Stromal cell of bone marrow (primary cell): ENCODE measurements around the gene POU6F2.
"Not testable (repeated sequence)": the region's sequence is repeated elsewhere in the genome, so short reads cannot be mapped to it uniquely, and the experiment has no call there.

Experiments used
- DNase-seq: peaks from one replicate; pipeline ENCODE4 v3.0.0-alpha.2; 2012; ENCODE audit warnings: low read depth

The POU6F2 gene

DNA sequence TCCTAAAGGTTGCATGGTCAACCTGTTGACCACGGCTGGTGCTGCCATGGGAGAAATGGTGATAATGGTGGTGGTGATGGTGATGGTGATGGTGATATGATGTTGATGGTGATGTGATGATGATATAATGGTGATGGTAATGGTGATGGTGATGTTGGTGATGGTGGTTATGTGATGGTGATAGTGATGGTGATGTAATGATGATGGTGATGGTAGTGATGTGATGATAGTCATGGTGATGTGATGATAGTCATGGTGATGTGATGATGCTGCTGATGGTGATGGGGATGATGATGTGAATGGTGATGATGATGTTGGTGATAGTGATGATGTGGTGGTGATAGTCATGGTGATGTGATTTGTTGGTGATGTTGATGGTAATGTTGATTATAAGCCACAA, 23.9 kb downstream of the POU6F2 start:
- DNase-seq = no peak

DNA sequence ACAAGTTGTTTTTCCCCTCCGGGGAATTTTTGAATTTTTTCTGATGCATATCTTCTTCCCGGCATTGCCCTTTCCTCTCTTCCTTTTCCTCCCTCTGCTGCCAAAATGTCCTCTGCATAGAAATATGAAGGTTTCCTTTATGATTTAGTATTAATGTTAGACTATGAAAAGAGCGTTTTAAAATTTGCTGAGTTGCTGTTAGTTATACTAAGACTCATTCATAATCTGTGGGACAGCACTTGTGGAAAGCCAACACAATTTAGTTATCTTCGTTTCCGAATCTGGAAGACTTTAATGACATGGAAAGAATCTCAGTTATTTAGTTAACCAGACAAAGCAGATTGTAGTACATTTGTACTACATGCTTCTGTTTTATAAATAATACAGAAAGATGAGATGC, 25.0 kb downstream of the POU6F2 start:
- no peak for DNase-seq

DNA sequence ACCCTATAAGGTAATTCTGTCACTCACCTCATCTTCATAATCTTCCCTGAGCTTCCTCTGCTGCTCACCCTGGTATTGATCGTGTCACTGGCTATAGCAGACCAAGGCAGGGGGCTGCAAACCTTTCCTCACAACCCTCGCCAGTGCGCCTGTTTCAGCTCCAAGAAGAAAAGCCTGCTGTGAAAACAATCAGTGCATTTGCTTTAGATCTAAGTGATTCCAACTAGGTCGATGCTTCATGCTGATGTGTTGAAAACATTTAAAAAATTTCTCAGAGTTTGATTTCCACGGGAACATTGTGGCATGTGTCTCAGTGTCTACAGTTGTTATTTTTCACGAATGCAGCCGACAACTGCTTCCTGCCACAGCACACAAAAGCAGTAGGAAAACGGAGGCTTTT, 27.3 kb downstream of the POU6F2 start:
- no peak for DNase-seq

DNA sequence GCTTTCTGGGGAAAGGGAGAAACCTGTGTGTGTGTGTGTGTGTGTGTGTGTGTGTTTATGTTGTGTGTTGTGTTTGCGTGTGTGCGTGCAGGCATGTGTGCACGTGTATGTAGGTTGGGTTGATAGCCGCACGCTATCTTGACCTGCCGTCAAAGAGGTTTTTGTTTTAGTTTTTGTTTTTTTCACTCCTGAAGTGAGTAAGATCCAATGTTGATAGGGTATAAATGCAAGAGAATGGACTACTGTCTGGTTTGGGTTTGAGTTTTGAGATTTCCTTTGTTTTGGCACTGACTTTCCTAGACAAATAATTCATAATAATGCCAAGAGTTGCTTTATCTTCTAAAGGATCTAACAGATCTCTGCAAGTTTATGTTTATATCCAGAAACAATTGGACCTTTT, 27.8 kb downstream of the POU6F2 start:
- DNase-seq = no peak

DNA sequence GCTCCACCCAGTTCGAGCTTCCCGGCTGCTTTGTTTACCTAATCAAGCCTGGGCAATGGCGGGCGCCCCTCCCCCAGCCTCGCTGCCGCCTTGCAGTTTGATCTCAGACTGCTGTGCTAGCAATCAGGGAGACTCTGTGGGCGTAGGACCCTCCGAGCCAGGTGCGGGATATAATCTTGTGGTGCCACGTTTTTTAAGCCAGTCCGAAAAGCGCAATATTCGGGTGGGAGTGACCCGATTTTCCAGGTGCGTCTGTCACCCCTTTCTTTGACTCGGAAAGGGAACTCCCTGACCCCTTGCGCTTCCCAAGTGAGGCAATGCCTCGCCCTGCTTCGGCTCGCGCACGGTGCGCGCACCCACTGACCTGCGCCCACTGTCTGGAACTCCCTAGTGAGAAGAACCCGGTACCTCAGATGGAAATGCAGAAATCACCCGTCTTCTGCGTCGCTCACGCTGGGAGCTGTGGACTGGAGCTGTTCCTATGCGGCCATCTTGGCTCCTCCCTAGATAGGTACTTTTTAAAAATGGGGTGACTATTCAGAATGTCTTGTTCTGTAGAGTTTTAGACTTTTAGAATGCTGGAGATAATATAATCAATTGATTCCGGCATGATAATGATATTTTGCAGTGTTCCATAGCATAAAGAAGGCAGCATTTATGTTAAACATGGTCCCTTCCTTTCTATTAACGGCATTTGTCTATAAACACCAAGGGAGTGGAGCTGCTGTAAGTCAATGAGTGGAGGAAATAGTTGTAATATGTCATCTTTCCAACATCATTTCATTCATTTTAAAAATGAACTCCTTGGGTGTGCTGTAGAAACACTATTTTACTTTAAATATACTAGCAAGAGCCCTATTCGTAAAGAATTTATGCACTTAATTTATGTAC, 35.6 kb downstream of the POU6F2 start:
- DNase-seq = not testable (repeated sequence)

GRCh38 chr7:39016609-39017008, 38.9 kb downstream of the POU6F2 start:
- DNase-seq = no peak

GRCh38 chr7:39017369-39017915, 39.7 kb downstream of the POU6F2 start:
- DNase-seq = no peak

- no peak for DNase-seq
Observed at GRCh38 chr7:39022796-39023195, 45.1 kb downstream of the POU6F2 start.

DNA sequence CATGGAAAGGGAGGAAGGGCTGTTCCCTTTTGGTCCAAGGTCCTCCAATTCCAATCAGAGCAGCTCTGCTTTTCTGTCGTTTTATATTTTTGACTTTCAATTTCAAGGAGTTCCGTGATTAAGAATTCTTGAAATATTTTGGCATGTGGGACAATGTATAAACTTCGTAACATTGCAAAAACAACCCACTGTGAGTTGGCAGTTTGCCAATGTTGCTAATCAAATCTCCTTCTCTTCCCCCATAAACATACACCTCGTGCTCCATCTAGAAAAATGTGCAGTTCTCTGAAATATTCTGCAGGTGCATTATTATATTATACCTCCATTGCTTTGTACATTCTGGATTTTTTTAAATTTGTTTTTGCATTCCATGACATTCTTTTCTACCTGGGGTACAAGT, 49.8 kb downstream of the POU6F2 start:
- no peak for DNase-seq

GRCh38 chr7:39033885-39034624, 56.3 kb downstream of the POU6F2 start:
- no peak for DNase-seq

DNA sequence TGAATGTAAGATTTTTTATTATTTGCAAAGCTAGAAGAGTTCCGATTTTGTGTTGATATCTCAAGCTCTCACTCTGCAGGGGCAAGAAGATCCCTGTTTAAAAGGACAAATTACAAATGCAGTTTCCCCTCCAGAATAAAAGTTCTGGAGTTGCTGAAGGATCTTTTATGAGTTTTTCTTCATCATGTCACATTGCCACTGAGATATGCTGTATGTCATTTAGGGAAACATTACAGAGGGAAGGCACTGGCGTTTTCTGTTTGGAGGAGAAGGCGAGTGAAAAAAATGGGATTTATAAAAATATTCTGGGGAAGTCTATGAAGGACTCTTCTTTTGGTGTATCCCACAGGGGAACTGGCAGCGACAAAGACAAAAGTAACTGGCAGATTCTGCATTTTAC, 57.4 kb downstream of the POU6F2 start:
- no peak for DNase-seq

DNA sequence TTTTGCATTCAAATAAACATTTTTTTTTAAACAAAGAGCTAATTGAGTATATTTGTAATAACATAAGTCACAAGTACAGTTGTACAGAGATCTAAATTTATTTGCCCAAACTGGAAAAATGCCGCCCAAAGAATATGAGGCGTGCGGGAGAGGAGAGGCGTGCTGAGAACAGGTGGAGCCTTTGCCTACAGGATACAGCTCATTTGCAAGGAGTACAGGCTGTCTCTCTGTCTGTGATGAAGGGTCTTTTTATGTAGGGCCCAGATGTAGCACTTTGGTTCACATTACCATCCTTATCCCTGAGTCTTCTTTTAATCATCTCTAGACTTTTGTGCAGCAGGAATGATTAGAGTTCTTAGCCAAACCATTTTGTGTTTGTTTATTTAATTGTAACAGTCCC, 58.2 kb downstream of the POU6F2 start:
- no peak for DNase-seq

GRCh38 chr7:39042670-39043069, 65.0 kb downstream of the POU6F2 start:
- no peak for DNase-seq

DNA sequence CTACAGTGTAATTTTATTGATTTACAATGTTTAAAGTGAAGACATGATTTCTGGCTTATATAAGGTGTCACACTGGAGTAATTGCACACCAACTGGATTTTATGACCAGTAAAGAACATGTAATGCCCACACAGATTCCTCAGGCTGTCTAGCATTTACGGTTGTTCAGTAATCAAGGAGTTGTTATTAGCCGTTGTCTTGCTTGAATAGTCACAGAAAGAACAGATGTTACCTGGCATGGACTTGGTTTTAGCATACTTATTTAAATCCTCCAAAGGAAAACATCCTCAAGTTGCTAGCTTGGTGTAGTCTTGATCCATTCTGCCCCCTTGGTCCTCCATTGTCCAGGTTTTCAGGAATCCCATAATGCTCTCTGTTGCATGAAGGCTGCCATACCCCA, 65.8 kb downstream of the POU6F2 start:
- no peak for DNase-seq

DNA sequence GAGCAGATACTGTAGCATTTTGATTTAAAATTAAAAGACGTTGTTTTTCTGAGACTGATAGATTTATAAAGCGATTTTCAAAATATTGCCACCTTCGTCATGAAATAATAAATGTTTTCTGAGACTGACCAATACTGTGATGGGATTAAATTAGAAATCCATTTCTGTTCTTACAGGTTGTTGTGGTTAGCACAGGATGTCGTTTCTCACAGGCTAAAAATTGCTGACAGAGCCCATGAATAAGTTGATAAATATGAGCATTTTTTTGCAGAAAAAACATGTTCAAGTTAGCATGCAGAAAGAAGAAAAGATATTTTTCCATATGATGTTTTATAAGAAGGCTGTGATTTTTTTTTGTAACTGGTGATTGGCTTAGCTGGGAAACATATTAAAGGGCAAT, 66.8 kb downstream of the POU6F2 start:
- no peak for DNase-seq

GRCh38 chr7:39045231-39045630, 67.5 kb downstream of the POU6F2 start:
- no peak for DNase-seq

GRCh38 chr7:39051279-39051678, 73.6 kb downstream of the POU6F2 start:
- no peak for DNase-seq

GRCh38 chr7:39051707-39052106, 74.0 kb downstream of the POU6F2 start:
- no peak for DNase-seq

- no peak for DNase-seq
Observed at GRCh38 chr7:39054731-39055130, 77.0 kb downstream of the POU6F2 start.

- no peak for DNase-seq
Observed at GRCh38 chr7:39056153-39056552, 78.4 kb downstream of the POU6F2 start.

DNA sequence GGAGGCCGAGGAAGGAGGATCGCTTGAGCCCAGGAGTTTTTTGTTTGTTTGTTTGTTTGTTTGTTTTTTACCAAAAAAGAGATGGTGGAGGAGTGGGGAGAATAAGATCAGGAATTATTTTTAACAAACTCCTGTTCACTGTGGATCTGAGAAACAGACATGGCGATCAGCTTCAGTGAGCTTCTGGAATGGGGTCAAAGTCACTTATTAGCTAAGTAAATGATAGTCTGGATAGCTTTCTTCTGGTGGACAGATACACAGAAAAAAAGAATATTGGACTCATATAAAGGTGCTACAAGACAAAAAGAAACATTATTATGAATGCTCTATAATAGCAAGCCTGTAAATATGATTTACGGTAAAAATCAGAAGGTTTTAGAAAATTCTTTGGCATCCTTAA, 85.1 kb downstream of the POU6F2 start:
- no peak for DNase-seq

DNA sequence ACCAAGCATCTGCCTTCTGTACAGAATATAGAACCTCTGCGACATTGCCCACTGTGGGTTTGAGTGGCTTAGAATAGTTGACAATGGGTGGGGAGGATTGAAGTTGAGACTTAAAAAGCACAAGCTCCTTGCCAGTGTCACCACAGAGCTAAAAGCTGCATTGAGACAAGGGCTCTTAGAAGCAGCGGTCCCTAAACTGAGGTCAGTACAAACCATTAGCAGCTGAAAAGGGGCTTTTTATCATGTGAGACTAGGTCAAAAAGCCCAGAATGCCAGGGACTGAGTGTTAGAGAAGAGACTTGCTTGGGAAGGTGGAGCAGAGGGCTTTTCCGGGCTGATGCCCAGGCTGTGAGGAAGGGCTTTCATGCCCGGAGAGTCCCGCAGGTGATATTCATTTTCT, 91.3 kb downstream of the POU6F2 start:
- no peak for DNase-seq
